ENCODE data around the gene PPP2R2D. TPM values are rescaled to one million over a fixed set of nuclear protein-coding genes. Genes with fewer than 3 reads are reported as not detected.

The PPP2R2D gene
- total RNA-seq, 1 donor from 2014 or later: 34.0 TPM

DNA sequence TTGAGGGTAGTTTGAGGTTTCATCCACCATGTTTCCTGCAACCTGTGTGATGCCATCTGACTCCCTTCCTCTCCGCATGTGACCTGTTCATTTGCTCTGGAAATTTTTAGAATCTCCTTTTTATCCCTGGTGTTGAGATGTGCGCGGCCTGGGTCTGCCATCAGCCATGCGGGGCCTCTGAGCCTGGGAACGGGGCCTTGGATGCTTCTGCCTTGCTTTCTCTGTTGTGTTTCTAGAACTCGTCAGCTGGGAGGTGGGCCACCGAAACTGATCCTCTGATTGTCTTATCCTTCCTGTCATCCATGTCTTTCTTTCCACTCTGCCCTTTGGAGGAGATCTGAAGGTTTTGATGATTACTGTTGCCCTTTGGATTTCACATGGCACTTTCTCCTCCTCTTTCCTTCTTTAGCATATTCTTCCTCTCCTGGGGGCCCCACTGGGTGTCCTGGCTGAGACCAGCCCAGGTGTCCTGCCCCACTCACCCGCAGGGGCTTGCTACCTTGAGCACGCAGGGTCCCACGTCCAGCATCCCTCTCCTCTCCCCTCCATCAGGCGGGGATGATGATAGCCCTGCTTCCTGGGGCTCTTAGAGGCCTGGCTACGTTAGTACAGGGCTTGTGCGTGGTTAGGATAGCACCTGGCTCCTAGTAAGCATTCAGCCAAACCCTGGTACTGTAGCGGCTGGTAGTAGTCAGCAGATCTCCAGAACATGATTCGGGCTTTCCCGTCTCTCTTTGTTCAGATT, 29.9 kb downstream of the PPP2R2D start:
- no peak for TF ChIP-seq CTCF (IDR thresholded peaks at IDR 0.05; ENCODE audit: unreplicated experiment)
- no peak overlapping the region for H3K27ac Mint-ChIP-seq
- H3K9me3 Mint-ChIP-seq: peaks cover 4% of the 10 kb centered on the region
- H3K4me3 Mint-ChIP-seq: no peak overlapping the region
- H3K27me3 Mint-ChIP-seq (ENCODE audit: low read depth): no peaks in the 10 kb centered on the region
- DNase-seq (ENCODE audit: low spot score in 2 of 2, unreplicated experiment in 2 of 2): no peak
- peaks cover 29% of the 10 kb centered on the region for H3K4me1 Mint-ChIP-seq
- H3K36me3 Mint-ChIP-seq: peaks cover 10% of the 10 kb centered on the region

- Mint-ChIP-seq H3K4me1 (peaks cover 29% of the 10 kb centered on the region), H3K36me3 (peaks cover 4% of the 10 kb centered on the region), H3K4me3 (no peak overlapping the region), H3K27me3 (ENCODE audit: low read depth) (no peaks in the 10 kb centered on the region), H3K27ac (no peak overlapping the region), H3K9me3 (no peaks in the 10 kb centered on the region)
- DNase-seq (ENCODE audit: low spot score in 2 of 2, unreplicated experiment in 2 of 2): no peak
- TF ChIP-seq CTCF (IDR thresholded peaks at IDR 0.05; ENCODE audit: unreplicated experiment): no peak
Measured at GRCh38 chr10:131931981-131932380, 31.2 kb downstream of the PPP2R2D start.

DNA sequence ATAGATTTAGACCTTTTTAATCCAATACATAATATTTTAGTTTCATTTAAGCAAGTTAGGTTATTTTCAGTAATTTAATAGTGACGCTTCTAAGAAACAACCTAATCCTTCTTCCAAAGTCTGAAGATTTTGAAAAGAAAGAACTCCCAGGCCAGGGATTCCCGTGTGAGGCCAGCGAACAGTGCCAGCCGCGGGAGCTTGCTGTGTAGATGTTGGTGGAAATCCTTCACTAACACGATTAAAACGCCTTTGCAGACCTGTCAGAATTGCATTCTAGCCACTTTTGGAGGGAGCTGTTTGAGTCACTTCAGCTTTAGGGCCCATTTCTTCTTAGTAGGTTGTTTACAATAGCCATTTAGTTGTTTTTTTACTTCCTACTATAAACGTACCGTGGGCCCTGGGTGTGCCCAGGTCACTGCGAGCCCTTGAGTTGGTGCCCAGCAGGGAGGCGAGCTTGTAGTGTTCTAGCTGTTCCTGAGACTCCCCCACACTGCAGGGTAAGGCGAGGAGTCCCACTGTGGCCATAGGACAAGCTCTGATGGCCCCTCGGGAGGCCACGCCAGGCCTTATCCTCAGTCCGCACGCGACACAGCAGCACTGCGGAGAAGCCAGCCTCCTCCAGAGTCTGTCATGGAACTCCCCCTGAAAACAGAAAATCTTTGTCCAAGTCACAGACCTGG, 32.3 kb downstream of the PPP2R2D start:
- no peak for TF ChIP-seq CTCF (IDR thresholded peaks at IDR 0.05; ENCODE audit: unreplicated experiment)
- H3K4me1 Mint-ChIP-seq: peaks cover 29% of the 10 kb centered on the region
- H3K27me3 Mint-ChIP-seq (ENCODE audit: low read depth): no peaks in the 10 kb centered on the region
- H3K36me3 Mint-ChIP-seq: no peaks in the 10 kb centered on the region
- no peak overlapping the region for H3K27ac Mint-ChIP-seq
- no peaks in the 10 kb centered on the region for H3K9me3 Mint-ChIP-seq
- no peak for DNase-seq (ENCODE audit: low spot score in 2 of 2, unreplicated experiment in 2 of 2)
- H3K4me3 Mint-ChIP-seq: no peak overlapping the region

- Mint-ChIP-seq H3K4me3 (no peak overlapping the region), H3K4me1 (peaks cover 24% of the 10 kb centered on the region), H3K9me3 (no peaks in the 10 kb centered on the region), H3K36me3 (peaks cover 4% of the 10 kb centered on the region), H3K27me3 (ENCODE audit: low read depth) (no peaks in the 10 kb centered on the region), H3K27ac (no peak overlapping the region)
- DNase-seq (ENCODE audit: low spot score in 2 of 2, unreplicated experiment in 2 of 2): no peak
- TF ChIP-seq CTCF (IDR thresholded peaks at IDR 0.05; ENCODE audit: unreplicated experiment): no peak
Measured at GRCh38 chr10:131933696-131934086, 32.9 kb downstream of the PPP2R2D start.

DNA sequence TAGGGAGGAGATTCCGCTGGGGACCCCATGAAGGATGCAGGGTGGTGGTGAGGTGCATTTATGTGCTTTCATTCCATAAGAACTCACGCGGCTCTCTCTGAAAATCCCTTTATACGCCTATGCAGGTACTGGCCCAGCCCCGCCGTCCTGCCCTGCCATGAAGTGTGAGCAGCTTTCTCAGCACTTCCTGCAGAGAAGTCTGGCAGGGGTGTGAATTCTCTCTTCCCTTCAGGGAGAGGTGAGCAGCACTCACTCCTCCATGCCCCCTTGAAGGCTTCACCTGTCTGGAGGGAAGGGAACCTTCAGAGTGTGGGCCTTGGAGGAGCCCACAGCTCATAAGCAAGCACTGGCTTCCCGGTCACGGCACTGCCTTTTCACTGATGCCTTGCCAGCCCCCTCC, 34.0 kb downstream of the PPP2R2D start:
- TF ChIP-seq CTCF (IDR thresholded peaks at IDR 0.05; ENCODE audit: unreplicated experiment): no peak
- Mint-ChIP-seq H3K27ac (no peak overlapping the region), H3K36me3 (peaks cover 7% of the 10 kb centered on the region), H3K4me1 (peaks cover 16% of the 10 kb centered on the region), H3K4me3 (no peak overlapping the region), H3K9me3 (no peaks in the 10 kb centered on the region), H3K27me3 (ENCODE audit: low read depth) (no peaks in the 10 kb centered on the region)
- no peak for DNase-seq (ENCODE audit: low spot score in 2 of 2, unreplicated experiment in 2 of 2)
